Neural cell (in vitro differentiated cells): ENCODE measurements around the gene NRXN2. TPM values are rescaled to one million over a fixed set of nuclear protein-coding genes. Genes with fewer than 3 reads are reported as not detected.
A peak's percentile ranks its signal among the peaks of the same experiment; 100 is the strongest.

Experiments used
- H2AFZ ChIP-seq: fragments of 200-600, 300-800 bp; sonication (generic), shearing (Covaris generic); 2 replicates; pipeline ENCODE4 v1.6.0; 2014; ENCODE audit warnings: low read depth, mild to moderate bottlenecking, antibody characterized with exemption, low read length, moderate library complexity
- H3F3A ChIP-seq: fragments of 200-600 bp; shearing (Covaris generic); 2 replicates; pipeline ENCODE4 v1.6.1; 2016; ENCODE audit warnings: mild to moderate bottlenecking, moderate library complexity, mixed read lengths, antibody characterized with exemption, low read length; ENCODE audit not compliant: insufficient read depth, poor library complexity, severe bottlenecking
- H3K27ac ChIP-seq: fragments of 200-600, 300-800 bp; sonication (generic), shearing (Covaris generic); 2 replicates; pipeline ENCODE4 v1.5.1; 2014; ENCODE audit warnings: mild to moderate bottlenecking, low read length, moderate library complexity
- H3K27me3 ChIP-seq: fragments of 300-800, 200-600 bp; sonication (generic), shearing (Covaris generic); 2 replicates; pipeline ENCODE4 v1.6.0; 2014; ENCODE audit warnings: mild to moderate bottlenecking, low read depth, low read length, moderate library complexity; ENCODE audit not compliant: insufficient read depth
- H3K36me3 ChIP-seq: fragments of 300-800, 200-600 bp; sonication (generic), shearing (Covaris generic); 2 replicates; pipeline ENCODE4 v1.5.1; 2014; ENCODE audit warnings: mild to moderate bottlenecking, antibody characterized with exemption, low read length, moderate library complexity; ENCODE audit not compliant: insufficient read depth
- H3K4me2 ChIP-seq: fragments of 300-800, 200-600 bp; sonication (generic), shearing (Covaris generic); 2 replicates; pipeline ENCODE4 v1.6.0; 2014; ENCODE audit warnings: mild to moderate bottlenecking, low read length
- H3K4me3 ChIP-seq: fragments of 300-800, 200-600 bp; sonication (generic), shearing (Covaris generic); 2 replicates; pipeline ENCODE4 v1.5.1; 2014; ENCODE audit warnings: mild to moderate bottlenecking, low read length, moderate library complexity
- H3K79me2 ChIP-seq: fragments of 200-600 bp; shearing (Covaris generic); replicated peaks from 2 replicates; pipeline ENCODE4 v1.6.0; 2014; ENCODE audit warnings: mild to moderate bottlenecking, low read length, moderate library complexity; ENCODE audit not compliant: insufficient read depth
- H3K9ac ChIP-seq: fragments of 300-800, 200-600 bp; sonication (generic), shearing (Covaris generic); 2 replicates; pipeline ENCODE4 v1.6.1; 2016; ENCODE audit warnings: mild to moderate bottlenecking, low read length, mixed read lengths
- H3K9me2 ChIP-seq: fragments of 200-600 bp; shearing (Covaris generic); 2 replicates; pipeline ENCODE4 v1.6.1; 2016; ENCODE audit warnings: mild to moderate bottlenecking, low read length, mixed read lengths; ENCODE audit not compliant: insufficient read depth
- H3K9me3 ChIP-seq: fragments of 200-600, 300-800 bp; sonication (generic), shearing (Covaris generic); 2 replicates; pipeline ENCODE4 v1.6.1; 2016; ENCODE audit warnings: mild to moderate bottlenecking, mixed run types, low read length, moderate library complexity, mixed read lengths
- H4K20me1 ChIP-seq: fragments of 200-600 bp; shearing (Covaris generic); 2 replicates; pipeline ENCODE4 v1.6.1; 2016; ENCODE audit warnings: mild to moderate bottlenecking, mixed run types; ENCODE audit not compliant: insufficient read depth
- CTCF ChIP-seq: fragments of 450-650 bp; IDR thresholded peaks from 2 replicates; pipeline ENCODE4 v1.5.1; 2014; ENCODE audit warnings: antibody characterized with exemption, mild to moderate bottlenecking, moderate library complexity; ENCODE audit not compliant: poor library complexity, severe bottlenecking
- EP300 ChIP-seq: fragments of 450-650 bp; conservative IDR thresholded peaks from 2 replicates; pipeline ENCODE4 v1.6.1; 2014; ENCODE audit warnings: antibody characterized with exemption, mild to moderate bottlenecking, moderate library complexity; ENCODE audit not compliant: poor library complexity, severe bottlenecking
- EZH2 ChIP-seq: fragments of 200-600, 300-800 bp; shearing (Covaris generic), sonication (generic); IDR thresholded peaks from 2 replicates; pipeline ENCODE4 v1.6.1; 2014; ENCODE audit warnings: antibody characterized with exemption, low read length, borderline replicate concordance, mild to moderate bottlenecking; ENCODE audit not compliant: insufficient read depth, poor library complexity, severe bottlenecking
- MXI1 ChIP-seq: fragments of 450-650 bp; conservative IDR thresholded peaks from 2 replicates; pipeline ENCODE4 v1.6.1; 2014; ENCODE audit warnings: antibody characterized with exemption, mild to moderate bottlenecking; ENCODE audit not compliant: poor library complexity, severe bottlenecking
- POLR2AphosphoS5 ChIP-seq: IDR thresholded peaks from 2 replicates; pipeline ENCODE4 v1.6.1; 2012
- RAD21 ChIP-seq: fragments of 450-650 bp; conservative IDR thresholded peaks from 2 replicates; pipeline ENCODE4 v1.6.1; 2014; ENCODE audit warnings: antibody characterized with exemption, mild to moderate bottlenecking, moderate library complexity
- REST ChIP-seq: IDR thresholded peaks from 2 replicates; pipeline ENCODE4 v1.6.1; 2012; ENCODE audit warnings: borderline replicate concordance
- SMC3 ChIP-seq: fragments of 450-650 bp; conservative IDR thresholded peaks from 2 replicates; pipeline ENCODE4 v1.6.1; 2014; ENCODE audit warnings: antibody characterized with exemption, mild to moderate bottlenecking, moderate library complexity; ENCODE audit not compliant: poor library complexity
- TAF1 ChIP-seq: IDR thresholded peaks from 2 replicates; pipeline ENCODE4 v1.6.1; 2012; ENCODE audit warnings: low read depth
- polyA plus RNA-seq: library from polyadenylated mRNA; depleted of rRNA; stranded (reverse); fragments of >200 nt; gene quantifications from 2 replicates; pipeline ENCODE4 v1.2.3, GENCODE V29; 2014

The NRXN2 gene
- polyA plus RNA-seq, 1 donor from 2014 or later: 68.0 TPM

GRCh38 chr11:64690235-64690634, 32.8 kb downstream of the NRXN2 start:
- Histone ChIP-seq H3K9me2 (no peaks in the 10 kb centered on the region), H3K36me3 (no peaks in the 10 kb centered on the region), H2AFZ (no peak overlapping the region), H3K9me3 (no peaks in the 10 kb centered on the region), H4K20me1 (no peaks in the 10 kb centered on the region), H3K9ac (no peak overlapping the region), H3K79me2 (peaks cover 7% of the 10 kb centered on the region), H3K27me3 (no peaks in the 10 kb centered on the region), H3K4me3 (no peak overlapping the region), H3K4me2 (no peak overlapping the region), H3K27ac (no peak overlapping the region), H3F3A (no peaks in the 10 kb centered on the region)
- no peak for TF ChIP-seq REST

- H3K4me2 ChIP-seq: peak overlapping the region; percentile 31
- no peaks in the 10 kb centered on the region for H3K9me3 ChIP-seq
- H3F3A ChIP-seq: no peaks in the 10 kb centered on the region
- H3K27me3 ChIP-seq: no peaks in the 10 kb centered on the region
- H3K9me2 ChIP-seq: no peaks in the 10 kb centered on the region
- H3K4me3 ChIP-seq: peak overlapping the region; percentile 59
- H3K9ac ChIP-seq: peak overlapping the region; percentile 47
- H2AFZ ChIP-seq: no peak overlapping the region
- TF ChIP-seq POLR2AphosphoS5 (no peak), SMC3 (peak; percentile 98), EZH2 (no peak), TAF1 (no peak), MXI1 (peak; percentile 69), RAD21 (peak; percentile 97), REST (peak; percentile 16), EP300 (peak; percentile 34), CTCF (peak; percentile 99)
- H3K36me3 ChIP-seq: no peaks in the 10 kb centered on the region
- H3K27ac ChIP-seq: peak overlapping the region; percentile 74
- H3K79me2 ChIP-seq: no peaks in the 10 kb centered on the region
- H4K20me1 ChIP-seq: no peaks in the 10 kb centered on the region
Measured at GRCh38 chr11:64688534-64688982, 34.4 kb downstream of the NRXN2 start.
